GM19455 (cell line): Measurements from ENCODE around the gene SLC26A11.
"Not testable (repeated sequence)": the region's sequence is repeated elsewhere in the genome, so short reads cannot be mapped to it uniquely, and the experiment has no call there.

ENCODE experiments used
- ATAC-seq: cut with Tn5 transposase; IDR thresholded peaks from one replicate; pipeline ENCODE4 v1.9.1; 2021; ENCODE audit not compliant: unreplicated experiment

SLC26A11 gene

GRCh38 chr17:80195671-80196529 is 24.3 kb upstream of the SLC26A11 start:
- no peak for ATAC-seq

- ATAC-seq: no peak
Observed at GRCh38 chr17:80196652-80197051, 23.6 kb upstream of the SLC26A11 start.

- ATAC-seq: no peak
Observed at GRCh38 chr17:80198144-80198661, 22.0 kb upstream of the SLC26A11 start.

- ATAC-seq: not testable (repeated sequence)
Observed at GRCh38 chr17:80199295-80199694, 20.9 kb upstream of the SLC26A11 start.

GRCh38 chr17:80201446-80201845 is 18.8 kb upstream of the SLC26A11 start:
- no peak for ATAC-seq

GRCh38 chr17:80202197-80202596 is 18.0 kb upstream of the SLC26A11 start:
- ATAC-seq: no peak

GRCh38 chr17:80203471-80203963 is 16.7 kb upstream of the SLC26A11 start:
- ATAC-seq: no peak

GRCh38 chr17:80204626-80205468 is 15.4 kb upstream of the SLC26A11 start:
- ATAC-seq: no peak

- no peak for ATAC-seq
Observed at GRCh38 chr17:80205811-80206210, 14.4 kb upstream of the SLC26A11 start.

GRCh38 chr17:80208050-80208449 is 12.2 kb upstream of the SLC26A11 start:
- ATAC-seq: no peak

GRCh38 chr17:80209765-80210164 is 10.5 kb upstream of the SLC26A11 start:
- ATAC-seq: no peak

- ATAC-seq: no peak
Observed at GRCh38 chr17:80210348-80211108, 9.7 kb upstream of the SLC26A11 start.

GRCh38 chr17:80212109-80212508 is 8.1 kb upstream of the SLC26A11 start:
- ATAC-seq: no peak

GRCh38 chr17:80212511-80212910 is 7.7 kb upstream of the SLC26A11 start:
- ATAC-seq: no peak

GRCh38 chr17:80212962-80213642 is 7.1 kb upstream of the SLC26A11 start:
- ATAC-seq: no peak

GRCh38 chr17:80213643-80213975 is 6.6 kb upstream of the SLC26A11 start:
- no peak for ATAC-seq

- ATAC-seq: no peak
Observed at GRCh38 chr17:80214012-80214877, 6.0 kb upstream of the SLC26A11 start.

GRCh38 chr17:80214878-80215210 is 5.4 kb upstream of the SLC26A11 start:
- ATAC-seq: no peak
